HAP-1 (cell line): ENCODE measurements around the gene DEFB125.
A peak's percentile ranks its signal among the peaks of the same experiment; 100 is the strongest.
"Not testable (repeated sequence)": the region's sequence is repeated elsewhere in the genome, so short reads cannot be mapped to it uniquely, and the experiment has no call there.

Experiments used
- DNase-seq, 2 experiments: peaks; one replicate each; pipeline ENCODE4 v3.0.0-alpha.2; 2016 to 2020; ENCODE audit warnings: low spot score in 2 of 2
- H3K27me3 ChIP-seq: fragments of 250-450 bp; sonication (Bioruptor Pico); 2 replicates; pipeline ENCODE4 v1.5.1; 2020; ENCODE audit warnings: low read depth, mild to moderate bottlenecking, moderate library complexity
- H3K36me3 ChIP-seq: fragments of 250-450 bp; sonication (Bioruptor Pico); replicated peaks from 2 replicates; pipeline ENCODE4 v1.5.1; 2020; ENCODE audit warnings: mild to moderate bottlenecking
- H3K4me1 ChIP-seq: fragments of 250-450 bp; sonication (Bioruptor Pico); 2 replicates; pipeline ENCODE4 v1.5.1; 2020; ENCODE audit warnings: mild to moderate bottlenecking
- H3K4me3 ChIP-seq: fragments of 250-450 bp; sonication (Bioruptor Pico); 2 replicates; pipeline ENCODE4 v1.5.1; 2020; ENCODE audit warnings: mild to moderate bottlenecking, moderate library complexity
- H3K9me3 ChIP-seq: fragments of 250-450 bp; sonication (Bioruptor Pico); 2 replicates; pipeline ENCODE4 v1.5.1; 2020; ENCODE audit warnings: mild to moderate bottlenecking, moderate library complexity
- in situ Hi-C: fragments of 300-500 bp; cut with MboI; formaldehyde crosslinking; loops from 3 replicates; pipeline ENCODE4 v1.14.3; 2020; ENCODE audit warnings: low sequenced_read_pairs, inconsistent platforms, mixed read lengths

Gene DEFB125

DNA sequence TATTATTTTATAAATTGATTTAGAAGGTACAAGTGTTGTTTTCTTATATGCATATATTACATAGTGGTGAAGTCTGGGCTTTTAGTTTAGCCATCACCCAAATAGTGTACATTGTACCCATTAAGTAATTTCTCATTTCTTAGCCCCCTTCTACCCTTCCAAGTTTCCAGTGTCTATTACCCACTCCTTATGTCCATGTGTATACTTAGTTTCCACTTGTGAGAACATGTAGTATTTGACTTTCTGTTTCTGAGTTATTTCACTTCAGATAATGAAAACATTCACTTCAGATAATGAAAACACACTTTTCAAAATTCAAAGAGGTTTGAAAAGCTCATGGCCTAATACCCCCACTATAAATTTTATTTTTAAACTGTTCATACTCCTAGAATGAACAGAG lies 14.5 kb downstream of the DEFB125 start:
- H3K36me3 ChIP-seq: no peaks in the 10 kb centered on the region
- no peaks in the 10 kb centered on the region for H3K9me3 ChIP-seq
- peaks cover 5% of the 10 kb centered on the region; the same call in 1 of the 2 replicates for H3K27me3 ChIP-seq
- DNase-seq: no peak
- H3K4me1 ChIP-seq: peaks cover 5% of the 10 kb centered on the region; the same call in 1 of the 2 replicates
- in situ Hi-C loops: no loop called here
- H3K4me3 ChIP-seq: no peak overlapping the region

DNA sequence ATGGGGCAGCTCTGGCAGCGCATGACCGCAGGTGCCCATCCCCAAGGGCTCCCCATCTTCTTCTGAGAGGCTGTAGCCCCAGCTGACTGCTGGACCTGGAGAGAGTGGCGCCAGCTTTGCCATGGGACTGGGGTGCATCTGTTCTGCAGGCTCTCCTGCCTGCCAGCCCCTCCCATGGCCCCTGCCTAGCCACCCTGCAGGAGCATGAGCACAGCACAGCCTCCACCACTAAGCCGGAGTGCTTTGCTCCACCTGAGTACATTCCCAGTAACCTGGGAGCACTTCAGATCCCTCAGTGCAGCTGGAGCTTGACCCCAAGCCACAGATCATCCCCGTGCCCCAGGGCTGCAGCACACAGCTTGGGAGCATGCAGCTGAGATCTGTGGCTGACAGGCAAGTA lies 16.0 kb downstream of the DEFB125 start:
- no peak for DNase-seq
- Histone ChIP-seq H3K4me3 (no peak overlapping the region), H3K27me3 (peaks cover 12% of the 10 kb centered on the region), H3K36me3 (no peaks in the 10 kb centered on the region), H3K9me3 (no peaks in the 10 kb centered on the region), H3K4me1 (peaks cover 5% of the 10 kb centered on the region; the same call in 1 of the 2 replicates)
- in situ Hi-C loops: no loop called here

DNA sequence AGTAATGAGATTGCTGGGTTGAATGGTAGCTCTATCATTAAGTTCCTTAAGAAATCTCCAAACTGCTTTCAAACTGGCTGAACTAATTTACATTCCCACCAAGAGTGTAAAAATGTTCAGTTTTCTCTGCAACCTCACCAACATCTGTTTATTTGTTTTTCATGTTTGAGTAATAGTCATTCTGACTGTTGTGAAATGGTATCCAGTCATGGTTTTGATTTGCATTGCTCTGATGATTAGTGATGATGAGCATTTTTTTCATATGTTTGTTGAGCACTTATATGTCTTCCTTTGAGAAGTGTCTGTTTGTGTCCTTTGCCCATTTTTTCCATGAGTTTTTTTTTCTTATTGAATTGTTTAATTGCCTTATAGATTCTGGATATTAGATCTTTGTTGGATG lies 24.9 kb downstream of the DEFB125 start:
- in situ Hi-C loops: no loop called here
- Histone ChIP-seq H3K4me1 (no peaks in the 10 kb centered on the region), H3K4me3 (no peak overlapping the region), H3K27me3 (peaks cover 14% of the 10 kb centered on the region), H3K9me3 (no peaks in the 10 kb centered on the region), H3K36me3 (no peaks in the 10 kb centered on the region)
- DNase-seq: no peak

GRCh38 chr20:117518-117917 lies 30.0 kb downstream of the DEFB125 start:
- Histone ChIP-seq H3K9me3 (no peaks in the 10 kb centered on the region), H3K4me3 (no peak overlapping the region), H3K4me1 (no peaks in the 10 kb centered on the region), H3K36me3 (no peaks in the 10 kb centered on the region), H3K27me3 (no peaks in the 10 kb centered on the region; the same call in 1 of the 2 replicates)
- in situ Hi-C loops: no loop called here
- DNase-seq: no peak

DNA sequence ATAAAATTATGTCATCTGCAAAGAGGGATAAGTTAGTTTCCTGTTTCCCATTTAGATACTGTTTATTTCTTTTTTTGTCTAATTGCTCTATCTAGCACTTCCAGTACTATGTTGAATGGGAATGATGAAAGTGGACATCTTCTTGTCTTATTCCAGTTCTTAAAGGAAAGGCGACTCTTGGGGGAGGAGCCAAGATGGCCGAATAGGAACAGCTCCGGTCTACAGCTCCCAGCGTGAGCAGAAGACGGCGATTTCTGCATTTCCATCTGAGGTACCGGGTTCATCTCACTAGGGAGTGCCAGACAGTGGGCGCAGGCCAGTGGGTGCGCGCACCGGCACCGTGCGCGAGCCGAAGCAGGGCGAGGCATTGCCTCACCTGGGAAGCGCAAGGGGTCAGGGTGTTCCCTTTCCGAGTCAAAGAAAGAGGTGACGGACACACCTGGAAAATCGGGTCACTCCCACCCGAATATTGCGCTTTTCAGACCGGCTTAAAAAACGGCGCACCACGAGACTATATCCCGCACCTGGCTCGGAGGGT lies 42.4 kb downstream of the DEFB125 start:
- H3K27me3 ChIP-seq, H3K4me1 ChIP-seq, H3K9me3 ChIP-seq, DNase-seq, in situ Hi-C loops, H3K36me3 ChIP-seq, H3K4me3 ChIP-seq: not testable (repeated sequence)

GRCh38 chr20:137668-138490 lies 50.4 kb downstream of the DEFB125 start:
- Histone ChIP-seq H3K9me3 (no peaks in the 10 kb centered on the region), H3K4me1 (peaks cover 7% of the 10 kb centered on the region), H3K4me3 (no peak overlapping the region), H3K36me3 (no peaks in the 10 kb centered on the region), H3K27me3 (peaks cover 11% of the 10 kb centered on the region)
- in situ Hi-C loops: no loop called here
- peak; percentile 13 to 38 for DNase-seq

DNA sequence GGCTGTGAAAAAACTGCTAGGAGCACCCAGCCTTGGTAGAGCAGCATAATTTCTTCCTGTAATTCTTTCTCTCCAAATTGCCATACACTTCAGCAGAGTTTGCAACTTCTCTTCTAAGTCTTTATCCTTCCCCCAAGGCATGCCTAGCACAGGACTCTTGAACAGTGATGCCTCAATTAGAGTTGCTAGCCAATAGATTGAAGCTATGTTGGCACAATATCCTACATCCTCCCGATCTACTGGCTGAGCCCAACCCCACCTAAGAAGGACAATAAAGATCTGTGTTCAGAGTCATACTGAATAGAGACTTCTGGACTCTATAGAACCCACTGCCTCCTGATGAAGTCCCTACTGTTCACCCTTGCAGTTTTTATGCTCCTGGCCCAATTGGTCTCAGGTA lies 54.8 kb downstream of the DEFB125 start, which contains the start of gene DEFB126:
TSS of gene DEFB126 (plus strand) at position 301 of the 400 bp plus-strand sequence. CDS start at position 340, 39 bp downstream.
- H3K9me3 ChIP-seq: no peaks in the 10 kb centered on the region
- peaks cover 7% of the 10 kb centered on the region for H3K4me1 ChIP-seq
- no peak for DNase-seq
- H3K4me3 ChIP-seq: no peak within 1 kb of the TSS
- H3K36me3 ChIP-seq: no peaks in the 10 kb centered on the region
- peaks cover 39% of the 10 kb centered on the region for H3K27me3 ChIP-seq
- in situ Hi-C loops: no loop called here

- no peak for DNase-seq
- Histone ChIP-seq H3K4me3 (no peak overlapping the region), H3K9me3 (no peaks in the 10 kb centered on the region), H3K36me3 (no peaks in the 10 kb centered on the region), H3K27me3 (peaks cover 51% of the 10 kb centered on the region), H3K4me1 (no peaks in the 10 kb centered on the region)
- in situ Hi-C loops: no loop called here
Observed at GRCh38 chr20:145877-146276, 58.4 kb downstream of the DEFB125 start.
